ENCODE results near the gene HECA. TPM values are rescaled to one million over a fixed set of nuclear protein-coding genes. Genes with fewer than 3 reads are reported as not detected.

Gene HECA, protein sequence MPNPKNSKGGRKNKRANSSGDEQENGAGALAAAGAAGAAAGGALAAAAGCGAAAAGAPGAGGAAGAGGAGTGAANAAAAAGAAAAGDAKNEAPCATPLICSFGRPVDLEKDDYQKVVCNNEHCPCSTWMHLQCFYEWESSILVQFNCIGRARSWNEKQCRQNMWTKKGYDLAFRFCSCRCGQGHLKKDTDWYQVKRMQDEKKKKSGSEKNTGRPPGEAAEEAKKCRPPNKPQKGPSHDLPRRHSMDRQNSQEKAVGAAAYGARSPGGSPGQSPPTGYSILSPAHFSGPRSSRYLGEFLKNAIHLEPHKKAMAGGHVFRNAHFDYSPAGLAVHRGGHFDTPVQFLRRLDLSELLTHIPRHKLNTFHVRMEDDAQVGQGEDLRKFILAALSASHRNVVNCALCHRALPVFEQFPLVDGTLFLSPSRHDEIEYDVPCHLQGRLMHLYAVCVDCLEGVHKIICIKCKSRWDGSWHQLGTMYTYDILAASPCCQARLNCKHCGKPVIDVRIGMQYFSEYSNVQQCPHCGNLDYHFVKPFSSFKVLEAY
- total RNA-seq (10 to 100 TPM in 1 of 2 donors, 1 to 10 TPM in 1; 9.0 to 11.1 TPM), polyA plus RNA-seq (1 to 10 TPM; 2.3 to 2.8 TPM)

DNA sequence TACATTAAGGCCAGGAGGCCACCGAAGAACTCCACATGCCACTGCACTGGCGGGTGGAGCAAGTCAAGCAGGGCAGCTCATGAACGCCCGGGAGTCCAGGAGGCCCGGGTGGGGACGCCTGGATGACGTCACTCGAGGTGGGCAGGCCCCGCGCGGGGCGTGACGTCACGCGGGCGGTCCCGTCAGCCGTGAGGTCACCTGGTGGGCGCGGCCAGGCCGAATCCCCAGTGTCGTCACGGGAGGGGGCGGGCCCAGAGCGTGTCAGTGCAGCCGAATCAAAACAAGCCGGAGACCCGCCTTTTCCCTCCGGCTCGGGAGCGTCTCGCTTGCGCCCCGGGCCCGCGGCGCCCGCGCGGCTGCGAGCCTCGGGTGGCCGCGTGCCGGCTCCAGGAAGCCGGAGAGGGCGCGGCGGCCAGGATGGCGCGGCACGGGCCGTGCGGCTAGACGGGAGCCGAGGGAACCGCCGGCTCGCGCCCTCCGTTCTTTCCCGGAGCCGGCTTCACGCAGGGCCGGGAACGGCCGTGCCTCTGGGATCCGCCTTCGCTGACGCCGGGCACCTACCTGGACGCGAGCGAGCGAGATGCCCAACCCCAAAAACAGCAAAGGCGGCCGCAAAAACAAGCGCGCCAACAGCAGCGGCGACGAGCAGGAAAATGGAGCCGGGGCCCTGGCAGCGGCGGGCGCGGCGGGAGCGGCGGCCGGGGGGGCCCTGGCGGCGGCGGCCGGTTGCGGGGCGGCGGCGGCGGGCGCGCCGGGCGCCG is at the start of gene HECA:
TSS of gene HECA (plus strand) at position 264 of the 761 bp plus-strand sequence. CDS start at position 581, 317 bp downstream.
- peaks cover 3 to 9% (median 4%) of the 10 kb centered on the region in 4 donors for H3K4me1 ChIP-seq (ENCODE audit: control insufficient read depth in 4 of 4, insufficient read depth in 4 of 4, low read length in 3 of 4)
- peak within 1 kb of the TSS; percentile 89 to 90 for H3K27ac ChIP-seq (ENCODE audit: low read depth in 1 of 2, low read length in 2 of 2)

DNA sequence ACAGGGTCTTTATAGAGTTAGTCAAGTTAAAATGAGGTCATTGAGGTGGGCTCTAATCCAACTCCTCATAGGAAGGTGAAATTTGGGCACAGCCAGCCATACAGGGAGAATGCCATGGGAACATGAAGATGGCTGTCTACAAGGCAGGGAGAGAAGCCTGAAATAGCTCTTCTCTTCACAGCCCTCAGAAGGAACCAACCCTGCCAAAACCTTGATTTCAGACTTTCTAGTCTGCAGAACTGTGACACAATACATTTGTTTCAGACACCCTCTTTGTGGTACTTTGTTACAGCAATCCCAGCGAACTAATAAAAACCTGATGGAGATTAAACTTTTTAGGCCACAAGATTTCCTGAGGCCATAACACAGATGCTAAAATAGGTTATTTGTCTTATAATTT is 43.1 kb upstream of the HECA start:
- Histone ChIP-seq H3K36me3 (ENCODE audit: control insufficient read depth in 4 of 4, insufficient read depth in 3 of 4, low read depth in 1 of 4, low read length in 3 of 4) (no peaks in the 10 kb centered on the region), H3K9ac (ENCODE audit: low read depth in 1 of 2, low read length in 2 of 2) (no peak overlapping the region), H3K4me1 (ENCODE audit: control insufficient read depth in 4 of 4, insufficient read depth in 4 of 4, low read length in 3 of 4) (no peaks in the 10 kb centered on the region), H3K9me3 (ENCODE audit: control insufficient read depth in 4 of 4, low read length in 3 of 4) (no peaks in the 10 kb centered on the region), H3K4me3 (ENCODE audit: low read depth in 1 of 3, low read length in 3 of 3) (no peak overlapping the region), H3K27ac (ENCODE audit: low read depth in 1 of 2, low read length in 2 of 2) (no peak overlapping the region), H3K27me3 (ENCODE audit: control insufficient read depth in 4 of 4, insufficient read depth in 4 of 4, low read length in 3 of 4) (no peaks in the 10 kb centered on the region)
- TF ChIP-seq FOXA2 (IDR thresholded peaks at IDR 0.05) (no peak), HNF4A (conservative IDR thresholded peaks at IDR 0.05) (no peak), SP1 (IDR thresholded peaks at IDR 0.05) (no peak), TAF1 (conservative IDR thresholded peaks at IDR 0.05) (no peak), EGR1 (IDR thresholded peaks at IDR 0.05; ENCODE audit: low read depth in 2 of 2) (no peak), GABPA (IDR thresholded peaks at IDR 0.05 in 1 of 2, conservative IDR thresholded peaks at IDR 0.05 in 1 of 2) (no peak), FOXA1 (IDR thresholded peaks at IDR 0.05) (no peak), JUND (IDR thresholded peaks at IDR 0.05) (no peak)
- TF ChIP-seq, protein P1, sequence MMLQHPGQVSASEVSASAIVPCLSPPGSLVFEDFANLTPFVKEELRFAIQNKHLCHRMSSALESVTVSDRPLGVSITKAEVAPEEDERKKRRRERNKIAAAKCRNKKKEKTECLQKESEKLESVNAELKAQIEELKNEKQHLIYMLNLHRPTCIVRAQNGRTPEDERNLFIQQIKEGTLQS (IDR thresholded peaks at IDR 0.05): no peak
- TF ChIP-seq, protein P2, sequence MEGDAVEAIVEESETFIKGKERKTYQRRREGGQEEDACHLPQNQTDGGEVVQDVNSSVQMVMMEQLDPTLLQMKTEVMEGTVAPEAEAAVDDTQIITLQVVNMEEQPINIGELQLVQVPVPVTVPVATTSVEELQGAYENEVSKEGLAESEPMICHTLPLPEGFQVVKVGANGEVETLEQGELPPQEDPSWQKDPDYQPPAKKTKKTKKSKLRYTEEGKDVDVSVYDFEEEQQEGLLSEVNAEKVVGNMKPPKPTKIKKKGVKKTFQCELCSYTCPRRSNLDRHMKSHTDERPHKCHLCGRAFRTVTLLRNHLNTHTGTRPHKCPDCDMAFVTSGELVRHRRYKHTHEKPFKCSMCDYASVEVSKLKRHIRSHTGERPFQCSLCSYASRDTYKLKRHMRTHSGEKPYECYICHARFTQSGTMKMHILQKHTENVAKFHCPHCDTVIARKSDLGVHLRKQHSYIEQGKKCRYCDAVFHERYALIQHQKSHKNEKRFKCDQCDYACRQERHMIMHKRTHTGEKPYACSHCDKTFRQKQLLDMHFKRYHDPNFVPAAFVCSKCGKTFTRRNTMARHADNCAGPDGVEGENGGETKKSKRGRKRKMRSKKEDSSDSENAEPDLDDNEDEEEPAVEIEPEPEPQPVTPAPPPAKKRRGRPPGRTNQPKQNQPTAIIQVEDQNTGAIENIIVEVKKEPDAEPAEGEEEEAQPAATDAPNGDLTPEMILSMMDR (IDR thresholded peaks at IDR 0.05; ENCODE audit: low read depth, low read length, missing input control): no peak
- WGBS: 99% methylated on average over 1 of the region's 1 CpG
- DNase-seq (ENCODE audit: low spot score): no peak

More for the DNA sequence above, at the start of gene HECA:
- H3K4me3 ChIP-seq (ENCODE audit: low read depth in 1 of 3, low read length in 3 of 3): peak within 1 kb of the TSS; percentile 65 to 98 (median 78)
- TF ChIP-seq EGR1 (IDR thresholded peaks at IDR 0.05; ENCODE audit: low read depth in 2 of 2) (no peak), RAD21 (IDR thresholded peaks at IDR 0.05) (no peak), FOXA1 (IDR thresholded peaks at IDR 0.05) (no peak), JUND (IDR thresholded peaks at IDR 0.05) (peak; percentile 40 to 75), SP1 (IDR thresholded peaks at IDR 0.05) (peak; percentile 28), RXRA (IDR thresholded peaks at IDR 0.05) (no peak), NR2F2 (IDR thresholded peaks at IDR 0.05) (no peak), FOXA2 (IDR thresholded peaks at IDR 0.05) (no peak)
- TF ChIP-seq, protein P3, sequence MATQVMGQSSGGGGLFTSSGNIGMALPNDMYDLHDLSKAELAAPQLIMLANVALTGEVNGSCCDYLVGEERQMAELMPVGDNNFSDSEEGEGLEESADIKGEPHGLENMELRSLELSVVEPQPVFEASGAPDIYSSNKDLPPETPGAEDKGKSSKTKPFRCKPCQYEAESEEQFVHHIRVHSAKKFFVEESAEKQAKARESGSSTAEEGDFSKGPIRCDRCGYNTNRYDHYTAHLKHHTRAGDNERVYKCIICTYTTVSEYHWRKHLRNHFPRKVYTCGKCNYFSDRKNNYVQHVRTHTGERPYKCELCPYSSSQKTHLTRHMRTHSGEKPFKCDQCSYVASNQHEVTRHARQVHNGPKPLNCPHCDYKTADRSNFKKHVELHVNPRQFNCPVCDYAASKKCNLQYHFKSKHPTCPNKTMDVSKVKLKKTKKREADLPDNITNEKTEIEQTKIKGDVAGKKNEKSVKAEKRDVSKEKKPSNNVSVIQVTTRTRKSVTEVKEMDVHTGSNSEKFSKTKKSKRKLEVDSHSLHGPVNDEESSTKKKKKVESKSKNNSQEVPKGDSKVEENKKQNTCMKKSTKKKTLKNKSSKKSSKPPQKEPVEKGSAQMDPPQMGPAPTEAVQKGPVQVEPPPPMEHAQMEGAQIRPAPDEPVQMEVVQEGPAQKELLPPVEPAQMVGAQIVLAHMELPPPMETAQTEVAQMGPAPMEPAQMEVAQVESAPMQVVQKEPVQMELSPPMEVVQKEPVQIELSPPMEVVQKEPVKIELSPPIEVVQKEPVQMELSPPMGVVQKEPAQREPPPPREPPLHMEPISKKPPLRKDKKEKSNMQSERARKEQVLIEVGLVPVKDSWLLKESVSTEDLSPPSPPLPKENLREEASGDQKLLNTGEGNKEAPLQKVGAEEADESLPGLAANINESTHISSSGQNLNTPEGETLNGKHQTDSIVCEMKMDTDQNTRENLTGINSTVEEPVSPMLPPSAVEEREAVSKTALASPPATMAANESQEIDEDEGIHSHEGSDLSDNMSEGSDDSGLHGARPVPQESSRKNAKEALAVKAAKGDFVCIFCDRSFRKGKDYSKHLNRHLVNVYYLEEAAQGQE (IDR thresholded peaks at IDR 0.05): no peak
- TF ChIP-seq, protein P4, sequence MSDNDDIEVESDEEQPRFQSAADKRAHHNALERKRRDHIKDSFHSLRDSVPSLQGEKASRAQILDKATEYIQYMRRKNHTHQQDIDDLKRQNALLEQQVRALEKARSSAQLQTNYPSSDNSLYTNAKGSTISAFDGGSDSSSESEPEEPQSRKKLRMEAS (IDR thresholded peaks at IDR 0.05): no peak
- TF ChIP-seq, protein P1 (IDR thresholded peaks at IDR 0.05): no peak
- H3K9me3 ChIP-seq (ENCODE audit: control insufficient read depth in 4 of 4, low read length in 3 of 4): no peaks in the 10 kb centered on the region
- WGBS: under 1% methylated on average over 105 of the region's 105 CpGs
- H3K36me3 ChIP-seq (ENCODE audit: control insufficient read depth in 4 of 4, insufficient read depth in 3 of 4, low read depth in 1 of 4, low read length in 3 of 4): no peaks in the 10 kb centered on the region
- peak within 1 kb of the TSS; percentile 76 to 90 for H3K9ac ChIP-seq (ENCODE audit: low read depth in 1 of 2, low read length in 2 of 2)
- DNase-seq (ENCODE audit: low spot score): peak; percentile 98
- H3K27me3 ChIP-seq (ENCODE audit: control insufficient read depth in 4 of 4, insufficient read depth in 4 of 4, low read length in 3 of 4): no peaks in the 10 kb centered on the region
